Measurements from ENCODE around the gene FXN.
"Not testable (repeated sequence)": the region's sequence is repeated elsewhere in the genome, so short reads cannot be mapped to it uniquely, and the experiment has no call there.

Gene FXN

DNA sequence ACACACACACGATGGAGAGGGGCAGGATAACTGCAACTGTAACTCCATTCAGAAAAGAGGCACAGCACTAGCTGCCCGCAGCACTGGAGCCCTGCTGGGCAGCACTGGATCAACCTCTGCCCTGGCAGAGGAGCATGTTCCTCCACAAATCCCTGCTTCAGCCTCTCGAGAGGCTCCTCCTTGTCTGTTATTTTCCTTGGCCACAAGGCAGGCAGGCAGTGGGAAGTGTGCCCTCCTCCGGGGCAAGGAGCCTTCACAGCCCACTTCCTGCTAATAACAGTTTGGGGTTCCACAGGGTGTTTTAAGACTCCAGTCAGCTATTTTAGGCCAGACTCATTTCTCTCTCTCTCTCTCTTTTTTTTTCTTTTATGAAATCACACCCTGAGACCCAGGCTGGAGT is 11.8 kb downstream of the FXN start:
- H3K36me3 ChIP-seq (ENCODE audit: control insufficient read depth in 1 of 2, insufficient read depth in 2 of 2, low read length in 2 of 2), result peaks cover 10 to 20% of the 10 kb centered on the region in 2 donors
- H3K27me3 ChIP-seq (ENCODE audit: low read depth, low read length), result no peaks in the 10 kb centered on the region
- no peaks in the 10 kb centered on the region for H3K9me3 ChIP-seq (ENCODE audit: control insufficient read depth in 1 of 2, low read length in 2 of 2)
- H3K4me1 ChIP-seq (ENCODE audit: control insufficient read depth in 1 of 2, insufficient read depth in 2 of 2, low read length in 2 of 2), result peaks cover 0 to 9% of the 10 kb centered on the region in 2 donors
- no peak overlapping the region for H3K4me3 ChIP-seq (ENCODE audit: low read depth in 1 of 2, low read length in 2 of 2)
- H3K27ac ChIP-seq (ENCODE audit: low read length), result no peak overlapping the region

DNA sequence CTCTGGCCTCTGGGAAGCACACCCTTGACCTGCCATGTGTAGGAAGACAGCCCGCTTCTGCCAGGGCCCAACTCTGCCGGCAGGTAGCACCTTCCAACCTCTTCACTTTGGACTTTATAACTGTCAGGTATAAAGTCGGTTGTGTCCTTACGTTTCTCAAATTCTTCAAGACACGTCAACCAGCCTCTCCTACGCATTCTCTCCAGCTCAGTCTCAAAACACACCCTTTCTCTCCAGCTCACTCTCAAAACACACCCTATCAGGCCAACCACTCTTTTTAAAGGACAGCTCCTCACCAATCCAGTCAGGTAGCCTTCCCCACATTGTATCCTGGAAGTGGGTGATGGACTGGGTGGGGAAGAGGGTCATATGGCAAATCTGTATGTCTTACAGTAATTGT is 13.5 kb downstream of the FXN start:
- H3K9me3 ChIP-seq (ENCODE audit: control insufficient read depth in 1 of 2, low read length in 2 of 2), result no peaks in the 10 kb centered on the region
- peaks cover 0 to 9% of the 10 kb centered on the region in 2 donors for H3K4me1 ChIP-seq (ENCODE audit: control insufficient read depth in 1 of 2, insufficient read depth in 2 of 2, low read length in 2 of 2)
- no peak overlapping the region for H3K4me3 ChIP-seq (ENCODE audit: low read depth in 1 of 2, low read length in 2 of 2)
- H3K27ac ChIP-seq (ENCODE audit: low read length), result no peak overlapping the region
- H3K27me3 ChIP-seq (ENCODE audit: low read depth, low read length), result no peaks in the 10 kb centered on the region
- H3K36me3 ChIP-seq (ENCODE audit: control insufficient read depth in 1 of 2, insufficient read depth in 2 of 2, low read length in 2 of 2), result peaks cover 10 to 20% of the 10 kb centered on the region in 2 donors

DNA sequence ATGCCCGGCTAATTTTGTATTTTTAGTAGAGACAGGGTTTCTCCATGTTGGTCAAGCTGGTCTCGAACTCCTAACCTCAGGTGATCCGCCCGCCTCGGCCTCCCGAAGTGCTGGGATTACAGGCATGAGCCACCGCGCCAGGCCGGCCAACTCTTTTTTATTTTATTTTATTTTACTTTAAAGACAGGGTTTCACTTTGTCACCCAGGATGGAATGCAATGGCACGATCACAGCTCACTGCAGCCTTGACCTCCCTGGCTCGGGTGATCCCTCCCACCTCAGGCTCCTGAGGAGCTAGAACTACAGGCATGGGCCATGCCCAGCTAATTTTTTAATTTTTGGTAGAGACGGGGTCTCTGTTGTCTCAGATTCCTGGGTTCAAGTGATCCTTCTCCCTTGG is 15.4 kb downstream of the FXN start:
- not testable (repeated sequence) for H3K27me3 ChIP-seq (ENCODE audit: low read depth, low read length); H3K27ac ChIP-seq (ENCODE audit: low read length); H3K9me3 ChIP-seq (ENCODE audit: control insufficient read depth in 1 of 2, low read length in 2 of 2); H3K4me3 ChIP-seq (ENCODE audit: low read depth in 1 of 2, low read length in 2 of 2); H3K4me1 ChIP-seq (ENCODE audit: control insufficient read depth in 1 of 2, insufficient read depth in 2 of 2, low read length in 2 of 2)
- H3K36me3 ChIP-seq (ENCODE audit: control insufficient read depth in 1 of 2, insufficient read depth in 2 of 2, low read length in 2 of 2), result peaks cover 10 to 20% of the 10 kb centered on the region in 2 donors

GRCh38 chr9:69054989-69055388 is 19.4 kb downstream of the FXN start:
- H3K4me3 ChIP-seq (ENCODE audit: low read depth in 1 of 2, low read length in 2 of 2), result no peak overlapping the region

GRCh38 chr9:69056191-69056815 is 20.8 kb downstream of the FXN start:
- Histone ChIP-seq H3K4me3 (ENCODE audit: low read depth in 1 of 2, low read length in 2 of 2) (no peak overlapping the region), H3K4me1 (ENCODE audit: control insufficient read depth in 1 of 2, insufficient read depth in 2 of 2, low read length in 2 of 2) (no peaks in the 10 kb centered on the region), H3K9me3 (ENCODE audit: control insufficient read depth in 1 of 2, low read length in 2 of 2) (no peaks in the 10 kb centered on the region), H3K36me3 (ENCODE audit: control insufficient read depth in 1 of 2, insufficient read depth in 2 of 2, low read length in 2 of 2) (peaks cover 4 to 15% of the 10 kb centered on the region in 2 donors), H3K27ac (ENCODE audit: low read length) (no peak overlapping the region), H3K27me3 (ENCODE audit: low read depth, low read length) (no peaks in the 10 kb centered on the region)

More at GRCh38 chr9:69054989-69055388, 19.4 kb downstream of the FXN start:
- Histone ChIP-seq H3K27ac (ENCODE audit: low read length) (no peak overlapping the region), H3K36me3 (ENCODE audit: control insufficient read depth in 1 of 2, insufficient read depth in 2 of 2, low read length in 2 of 2) (peaks cover 4 to 7% of the 10 kb centered on the region in 2 donors), H3K9me3 (ENCODE audit: control insufficient read depth in 1 of 2, low read length in 2 of 2) (no peaks in the 10 kb centered on the region), H3K27me3 (ENCODE audit: low read depth, low read length) (no peaks in the 10 kb centered on the region), H3K4me1 (ENCODE audit: control insufficient read depth in 1 of 2, insufficient read depth in 2 of 2, low read length in 2 of 2) (no peaks in the 10 kb centered on the region)

- Histone ChIP-seq H3K4me3 (ENCODE audit: low read depth in 1 of 2, low read length in 2 of 2) (no peak overlapping the region), H3K9me3 (ENCODE audit: control insufficient read depth in 1 of 2, low read length in 2 of 2) (no peaks in the 10 kb centered on the region), H3K27me3 (ENCODE audit: low read depth, low read length) (no peaks in the 10 kb centered on the region), H3K4me1 (ENCODE audit: control insufficient read depth in 1 of 2, insufficient read depth in 2 of 2, low read length in 2 of 2) (no peaks in the 10 kb centered on the region), H3K27ac (ENCODE audit: low read length) (no peak overlapping the region), H3K36me3 (ENCODE audit: control insufficient read depth in 1 of 2, insufficient read depth in 2 of 2, low read length in 2 of 2) (peaks cover 4 to 15% of the 10 kb centered on the region in 2 donors)
These were observed 22.5 kb downstream of the FXN start for GRCh38 chr9:69058101-69058500.

- H3K9me3 ChIP-seq (ENCODE audit: control insufficient read depth in 1 of 2, low read length in 2 of 2), result no peaks in the 10 kb centered on the region
- no peaks in the 10 kb centered on the region for H3K27me3 ChIP-seq (ENCODE audit: low read depth, low read length)
These were observed 25.2 kb downstream of the FXN start for GRCh38 chr9:69060766-69061165.

GRCh38 chr9:69062195-69062594 is 26.6 kb downstream of the FXN start:
- H3K9me3 ChIP-seq (ENCODE audit: control insufficient read depth in 1 of 2, low read length in 2 of 2), result no peaks in the 10 kb centered on the region
- no peaks in the 10 kb centered on the region for H3K27me3 ChIP-seq (ENCODE audit: low read depth, low read length)
- peaks cover 16 to 27% of the 10 kb centered on the region in 2 donors for H3K36me3 ChIP-seq (ENCODE audit: control insufficient read depth in 1 of 2, insufficient read depth in 2 of 2, low read length in 2 of 2)
- no peak overlapping the region for H3K4me3 ChIP-seq (ENCODE audit: low read depth in 1 of 2, low read length in 2 of 2)
- H3K4me1 ChIP-seq (ENCODE audit: control insufficient read depth in 1 of 2, insufficient read depth in 2 of 2, low read length in 2 of 2), result no peaks in the 10 kb centered on the region
- no peak overlapping the region for H3K27ac ChIP-seq (ENCODE audit: low read length)

More at GRCh38 chr9:69060766-69061165, 25.2 kb downstream of the FXN start:
- H3K36me3 ChIP-seq (ENCODE audit: control insufficient read depth in 1 of 2, insufficient read depth in 2 of 2, low read length in 2 of 2), result peaks cover 12 to 23% of the 10 kb centered on the region in 2 donors
- H3K4me3 ChIP-seq (ENCODE audit: low read depth in 1 of 2, low read length in 2 of 2), result no peak overlapping the region
- H3K27ac ChIP-seq (ENCODE audit: low read length), result no peak overlapping the region
- no peaks in the 10 kb centered on the region for H3K4me1 ChIP-seq (ENCODE audit: control insufficient read depth in 1 of 2, insufficient read depth in 2 of 2, low read length in 2 of 2)

GRCh38 chr9:69063839-69064238 is 28.3 kb downstream of the FXN start:
- H3K36me3 ChIP-seq (ENCODE audit: control insufficient read depth in 1 of 2, insufficient read depth in 2 of 2, low read length in 2 of 2), result peaks cover 23 to 29% of the 10 kb centered on the region in 2 donors
- H3K27ac ChIP-seq (ENCODE audit: low read length), result no peak overlapping the region
- no peak overlapping the region for H3K4me3 ChIP-seq (ENCODE audit: low read depth in 1 of 2, low read length in 2 of 2)
- no peaks in the 10 kb centered on the region for H3K27me3 ChIP-seq (ENCODE audit: low read depth, low read length)
- H3K9me3 ChIP-seq (ENCODE audit: control insufficient read depth in 1 of 2, low read length in 2 of 2), result no peaks in the 10 kb centered on the region
- H3K4me1 ChIP-seq (ENCODE audit: control insufficient read depth in 1 of 2, insufficient read depth in 2 of 2, low read length in 2 of 2), result no peaks in the 10 kb centered on the region

- Histone ChIP-seq H3K4me1 (ENCODE audit: control insufficient read depth in 1 of 2, insufficient read depth in 2 of 2, low read length in 2 of 2) (no peaks in the 10 kb centered on the region), H3K36me3 (ENCODE audit: control insufficient read depth in 1 of 2, insufficient read depth in 2 of 2, low read length in 2 of 2) (peaks cover 23 to 41% of the 10 kb centered on the region in 2 donors), H3K9me3 (ENCODE audit: control insufficient read depth in 1 of 2, low read length in 2 of 2) (no peaks in the 10 kb centered on the region), H3K27me3 (ENCODE audit: low read depth, low read length) (no peaks in the 10 kb centered on the region), H3K4me3 (ENCODE audit: low read depth in 1 of 2, low read length in 2 of 2) (no peak overlapping the region), H3K27ac (ENCODE audit: low read length) (no peak overlapping the region)
These were observed 30.1 kb downstream of the FXN start for GRCh38 chr9:69065660-69066059.

GRCh38 chr9:69066955-69067354 is 31.4 kb downstream of the FXN start:
- H3K36me3 ChIP-seq (ENCODE audit: control insufficient read depth in 1 of 2, insufficient read depth in 2 of 2, low read length in 2 of 2), result peaks cover 23 to 35% of the 10 kb centered on the region in 2 donors

GRCh38 chr9:69070201-69070600 is 34.6 kb downstream of the FXN start:
- Histone ChIP-seq H3K9me3 (ENCODE audit: control insufficient read depth in 1 of 2, low read length in 2 of 2) (no peaks in the 10 kb centered on the region), H3K4me3 (ENCODE audit: low read depth in 1 of 2, low read length in 2 of 2) (no peak overlapping the region), H3K27ac (ENCODE audit: low read length) (no peak overlapping the region), H3K4me1 (ENCODE audit: control insufficient read depth in 1 of 2, insufficient read depth in 2 of 2, low read length in 2 of 2) (no peaks in the 10 kb centered on the region), H3K27me3 (ENCODE audit: low read depth, low read length) (no peaks in the 10 kb centered on the region), H3K36me3 (ENCODE audit: control insufficient read depth in 1 of 2, insufficient read depth in 2 of 2, low read length in 2 of 2) (peaks cover 31 to 42% of the 10 kb centered on the region in 2 donors)

More at GRCh38 chr9:69066955-69067354, 31.4 kb downstream of the FXN start:
- H3K4me1 ChIP-seq (ENCODE audit: control insufficient read depth in 1 of 2, insufficient read depth in 2 of 2, low read length in 2 of 2), result no peaks in the 10 kb centered on the region
- no peaks in the 10 kb centered on the region for H3K27me3 ChIP-seq (ENCODE audit: low read depth, low read length)
- no peaks in the 10 kb centered on the region for H3K9me3 ChIP-seq (ENCODE audit: control insufficient read depth in 1 of 2, low read length in 2 of 2)
- no peak overlapping the region for H3K4me3 ChIP-seq (ENCODE audit: low read depth in 1 of 2, low read length in 2 of 2)
- no peak overlapping the region for H3K27ac ChIP-seq (ENCODE audit: low read length)
